GM19463 (cell line): ENCODE results near the gene NIPAL3.

Experiments
- ATAC-seq: cut with Tn5 transposase; IDR thresholded peaks from one replicate; pipeline ENCODE4 v1.9.1; 2021; ENCODE audit warnings: mild to moderate bottlenecking, moderate library complexity; ENCODE audit not compliant: unreplicated experiment

The NIPAL3 gene

GRCh38 chr1:24390924-24391782 is 24.4 kb upstream of the NIPAL3 start:
- ATAC-seq: no peak

- peak; percentile 77 for ATAC-seq
These were observed 23.6 kb upstream of the NIPAL3 start for GRCh38 chr1:24391882-24392603.

- no peak for ATAC-seq
These were observed 23.0 kb upstream of the NIPAL3 start for GRCh38 chr1:24392604-24392946.

- no peak for ATAC-seq
These were observed 22.5 kb upstream of the NIPAL3 start for GRCh38 chr1:24392982-24393650.

GRCh38 chr1:24393892-24394291 is 21.7 kb upstream of the NIPAL3 start:
- no peak for ATAC-seq

- no peak for ATAC-seq
These were observed 15.5 kb upstream of the NIPAL3 start for GRCh38 chr1:24400065-24400464.

- ATAC-seq: no peak
These were observed 11.8 kb upstream of the NIPAL3 start for GRCh38 chr1:24403806-24404205.

- ATAC-seq: no peak
These were observed 8.8 kb upstream of the NIPAL3 start for GRCh38 chr1:24406788-24407187.

GRCh38 chr1:24409535-24409934 is 6.1 kb upstream of the NIPAL3 start:
- no peak for ATAC-seq

- no peak for ATAC-seq
These were observed 4.9 kb upstream of the NIPAL3 start for GRCh38 chr1:24410750-24411149.

- ATAC-seq: no peak
These were observed 3.6 kb upstream of the NIPAL3 start for GRCh38 chr1:24411963-24412362.

GRCh38 chr1:24412408-24412807 is 3.2 kb upstream of the NIPAL3 start:
- no peak for ATAC-seq

GRCh38 chr1:24413350-24414163 is 2.0 kb upstream of the NIPAL3 start, which contains the start of gene STPG1:
Gene STPG1 (minus strand): TSS chr1:24413782. CDS start chr1:24401388, 12,394 bp downstream.
- no peak for ATAC-seq

- no peak for ATAC-seq
These were observed 748 bp upstream of the NIPAL3 start for GRCh38 chr1:24414775-24415333.

- peak; percentile 5 for ATAC-seq
These were observed 486 bp downstream of the NIPAL3 start for GRCh38 chr1:24415910-24416665.

- ATAC-seq: no peak
These were observed 1.2 kb downstream of the NIPAL3 start for GRCh38 chr1:24416666-24417391.

GRCh38 chr1:24417681-24418080 is 2.1 kb downstream of the NIPAL3 start:
- ATAC-seq: no peak

GRCh38 chr1:24418898-24419628 is 3.5 kb downstream of the NIPAL3 start:
- ATAC-seq: no peak
